ENCODE results near the gene LIPI.

LIPI gene

GRCh38 chr21:14080764-14081096, 130.0 kb downstream of the LIPI start (continued):
- TF ChIP-seq CSRNP3 (CRISPR knock-in tag; IDR thresholded peaks at IDR 0.05) = no peak

DNA sequence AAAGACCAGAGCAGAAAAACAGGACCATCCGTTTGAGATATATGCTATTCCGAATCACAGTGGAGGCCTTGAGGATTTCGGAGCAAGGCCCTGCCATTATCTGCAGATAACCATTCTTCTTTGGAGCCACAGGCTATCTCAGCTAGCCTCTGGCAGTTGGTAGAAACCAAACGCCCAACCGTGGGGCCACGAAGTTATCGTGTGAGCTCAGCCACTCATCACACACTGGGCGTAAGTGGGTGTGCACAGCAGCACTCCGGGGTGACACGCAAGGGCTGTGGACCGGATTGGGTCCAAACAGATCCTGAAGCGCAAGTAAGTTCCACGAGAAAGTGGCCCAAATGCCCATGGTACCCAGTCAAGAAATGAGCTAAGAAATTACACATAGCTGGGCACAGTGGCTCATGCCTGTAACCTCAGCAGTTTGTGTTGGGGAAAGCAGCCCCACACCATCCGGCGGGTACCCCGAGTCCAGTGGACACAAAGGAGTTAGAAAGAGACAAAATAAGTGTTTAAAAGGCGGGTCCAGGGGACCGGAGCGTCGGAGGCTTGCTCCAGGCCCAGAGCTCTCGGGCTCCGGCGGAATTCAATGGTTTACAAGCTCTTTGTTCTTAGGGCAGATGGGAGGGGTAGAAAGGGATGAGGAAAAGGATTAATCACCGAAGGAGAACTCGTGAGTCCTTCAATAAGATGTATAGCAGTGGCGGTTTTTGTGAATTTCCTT, 130.6 kb downstream of the LIPI start:
- ATAC-seq = no peak
- TF ChIP-seq ARNTL (CRISPR knock-in tag; IDR thresholded peaks at IDR 0.05; ENCODE audit: borderline replicate concordance, low read depth) (no peak), PATZ1 (CRISPR knock-in tag; IDR thresholded peaks at IDR 0.05; ENCODE audit: borderline replicate concordance) (no peak), ISL1 (CRISPR knock-in tag; IDR thresholded peaks at IDR 0.05) (no peak), CSDC2 (CRISPR knock-in tag; IDR thresholded peaks at IDR 0.05) (no peak), PPARA (CRISPR knock-in tag; IDR thresholded peaks at IDR 0.05; ENCODE audit: borderline replicate concordance) (no peak), GLIS3 (CRISPR knock-in tag; IDR thresholded peaks at IDR 0.05) (no peak), ZNF565 (CRISPR knock-in tag; conservative IDR thresholded peaks at IDR 0.05; ENCODE audit: low read depth) (no peak), CSRNP3 (CRISPR knock-in tag; IDR thresholded peaks at IDR 0.05) (no peak), ZNF70 (CRISPR knock-in tag; IDR thresholded peaks at IDR 0.05) (no peak), BACH2 (CRISPR knock-in tag; IDR thresholded peaks at IDR 0.05; ENCODE audit: borderline replicate concordance) (no peak), ZFP30 (CRISPR knock-in tag; IDR thresholded peaks at IDR 0.05) (no peak), ESRRG (CRISPR knock-in tag; IDR thresholded peaks at IDR 0.05) (no peak), ZC3H10 (CRISPR knock-in tag; IDR thresholded peaks at IDR 0.05) (no peak)

DNA sequence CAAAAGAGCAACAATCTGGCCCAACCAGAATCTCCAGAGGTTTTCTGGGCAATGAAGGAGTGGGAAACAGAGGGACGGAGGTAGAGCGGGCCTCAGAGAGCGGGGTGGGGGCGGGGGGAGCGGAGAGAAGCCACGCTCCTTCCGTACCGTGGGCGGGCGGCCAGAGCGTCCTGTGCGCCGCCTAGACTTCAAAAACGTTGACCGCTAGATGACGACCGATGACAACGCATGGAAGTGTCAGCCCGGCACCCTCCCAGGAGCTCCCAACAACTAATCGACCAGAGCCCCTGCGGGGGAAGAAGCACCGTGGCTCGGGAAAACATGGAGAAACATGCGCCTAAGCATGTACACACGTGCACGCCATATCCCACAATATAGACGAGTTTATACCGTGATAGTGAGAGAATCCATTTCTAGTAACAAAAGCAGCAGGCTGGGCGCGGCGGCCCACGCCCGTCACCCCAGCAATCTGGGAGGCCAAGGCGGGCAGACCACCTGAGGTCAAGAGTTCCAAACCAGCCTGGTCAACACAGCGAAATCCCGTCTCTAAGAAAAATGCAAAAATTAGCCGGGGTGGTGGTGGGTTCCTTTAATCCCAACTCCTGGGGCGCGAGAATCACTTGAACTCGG, 131.9 kb downstream of the LIPI start:
- TF ChIP-seq ZNF8 (CRISPR knock-in tag; IDR thresholded peaks at IDR 0.05) (no peak), SNAI2 (CRISPR knock-in tag; IDR thresholded peaks at IDR 0.05) (no peak), ZFP3 (CRISPR knock-in tag; IDR thresholded peaks at IDR 0.05) (no peak), TCF4 (CRISPR knock-in tag; IDR thresholded peaks at IDR 0.05; ENCODE audit: borderline replicate concordance) (no peak), CSRNP3 (CRISPR knock-in tag; IDR thresholded peaks at IDR 0.05) (no peak), GLIS3 (CRISPR knock-in tag; IDR thresholded peaks at IDR 0.05) (no peak), POU6F1 (CRISPR knock-in tag; IDR thresholded peaks at IDR 0.05; ENCODE audit: borderline replicate concordance, low read depth) (no peak), TOX (CRISPR knock-in tag; IDR thresholded peaks at IDR 0.05; ENCODE audit: borderline replicate concordance) (no peak), ZFP30 (CRISPR knock-in tag; IDR thresholded peaks at IDR 0.05) (no peak), OSR1 (CRISPR knock-in tag; IDR thresholded peaks at IDR 0.05) (no peak), ZC3H10 (CRISPR knock-in tag; IDR thresholded peaks at IDR 0.05) (no peak), RARB (CRISPR knock-in tag; IDR thresholded peaks at IDR 0.05) (no peak), TSHZ2 (CRISPR knock-in tag; IDR thresholded peaks at IDR 0.05) (no peak), ZNF70 (CRISPR knock-in tag; IDR thresholded peaks at IDR 0.05) (no peak), CSDC2 (CRISPR knock-in tag; IDR thresholded peaks at IDR 0.05) (no peak), ISL1 (CRISPR knock-in tag; IDR thresholded peaks at IDR 0.05) (no peak), ARNTL (CRISPR knock-in tag; IDR thresholded peaks at IDR 0.05; ENCODE audit: borderline replicate concordance, low read depth) (no peak), ZNF565 (CRISPR knock-in tag; conservative IDR thresholded peaks at IDR 0.05; ENCODE audit: low read depth) (no peak), BACH2 (CRISPR knock-in tag; IDR thresholded peaks at IDR 0.05; ENCODE audit: borderline replicate concordance) (no peak), PATZ1 (CRISPR knock-in tag; IDR thresholded peaks at IDR 0.05; ENCODE audit: borderline replicate concordance) (no peak)
- ATAC-seq = no peak
